ENCODE measurements around the gene SKI.
A peak's percentile ranks its signal among the peaks of the same experiment; 100 is the strongest.
"Not testable (repeated sequence)": the region's sequence is repeated elsewhere in the genome, so short reads cannot be mapped to it uniquely, and the experiment has no call there.

Gene SKI

DNA sequence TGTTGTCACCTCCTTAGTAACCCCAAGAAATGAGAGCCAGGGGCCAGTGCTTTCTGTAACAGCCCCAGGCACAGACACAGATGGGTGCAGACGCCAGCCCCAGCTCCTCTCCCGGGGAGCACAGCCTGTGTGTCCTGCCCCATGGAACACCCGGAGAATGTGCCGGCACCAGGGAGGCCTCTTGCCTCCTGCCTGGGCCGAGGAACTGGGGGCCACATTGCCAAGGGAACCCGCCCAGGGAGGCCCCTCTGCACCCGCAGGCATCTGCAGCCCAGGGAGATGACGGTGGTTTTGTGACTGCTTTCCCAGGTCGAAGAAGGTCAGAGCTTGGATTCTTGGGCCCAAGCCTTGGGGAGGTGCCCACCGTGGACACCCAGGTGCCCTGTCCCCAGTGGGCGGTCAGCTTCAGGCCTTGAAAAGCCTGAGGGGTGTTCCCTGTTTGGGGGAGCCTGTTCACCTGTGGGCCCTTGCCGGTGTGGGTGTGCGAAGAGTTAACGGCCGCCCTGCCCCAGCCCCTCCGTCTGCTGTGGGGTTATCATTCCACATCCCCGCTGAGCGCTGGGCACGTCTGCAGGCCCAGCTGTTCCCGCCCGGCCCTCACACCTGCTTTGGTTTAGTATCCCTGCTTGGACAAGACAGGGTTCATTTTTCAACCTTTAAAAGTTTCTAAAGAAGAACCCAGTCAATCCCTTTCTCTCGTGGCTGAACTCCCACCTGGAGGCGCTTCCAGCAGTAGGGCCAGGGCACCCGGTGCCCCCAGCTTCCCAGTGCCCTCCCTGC is 100.7 kb downstream of the SKI start:
- DNase-seq, result no peak

- DNase-seq, result no peak
Observed at GRCh38 chr1:2330035-2330434, 101.9 kb downstream of the SKI start.

DNA sequence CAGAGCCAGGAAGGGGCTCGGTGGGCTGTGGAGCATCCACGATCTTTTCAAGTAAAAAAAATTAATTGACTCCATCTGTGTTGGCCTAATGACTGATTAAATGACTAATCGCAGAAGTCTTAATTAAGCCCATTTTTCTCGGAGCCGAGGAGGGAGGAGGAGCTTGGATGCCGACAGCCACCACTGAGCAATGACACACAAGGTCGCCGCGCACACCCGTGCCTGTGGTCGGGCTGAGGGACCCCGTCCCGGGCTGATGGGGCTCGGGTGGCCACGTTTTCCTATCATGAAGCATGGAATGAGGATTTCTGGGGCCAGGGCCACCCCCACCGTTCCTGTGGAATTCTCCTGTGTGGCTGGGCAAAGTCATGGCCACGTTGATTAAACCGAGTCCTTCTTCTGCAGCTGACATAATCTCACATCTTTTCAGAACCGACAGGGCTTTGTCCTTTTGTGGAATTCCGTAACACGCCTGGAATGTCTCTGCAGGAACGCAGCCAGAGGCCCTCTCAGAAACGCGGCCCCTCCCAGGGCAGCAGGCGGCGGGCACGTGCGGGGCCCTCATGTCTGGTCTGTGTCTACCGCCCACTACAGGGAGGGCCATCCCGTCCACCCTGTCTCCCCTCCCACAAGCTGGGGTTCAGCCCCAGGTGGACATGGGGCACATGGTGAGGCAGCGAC is 102.5 kb downstream of the SKI start:
- DNase-seq, result no peak

GRCh38 chr1:2331200-2331544 is 103.1 kb downstream of the SKI start:
- no peak for DNase-seq

DNA sequence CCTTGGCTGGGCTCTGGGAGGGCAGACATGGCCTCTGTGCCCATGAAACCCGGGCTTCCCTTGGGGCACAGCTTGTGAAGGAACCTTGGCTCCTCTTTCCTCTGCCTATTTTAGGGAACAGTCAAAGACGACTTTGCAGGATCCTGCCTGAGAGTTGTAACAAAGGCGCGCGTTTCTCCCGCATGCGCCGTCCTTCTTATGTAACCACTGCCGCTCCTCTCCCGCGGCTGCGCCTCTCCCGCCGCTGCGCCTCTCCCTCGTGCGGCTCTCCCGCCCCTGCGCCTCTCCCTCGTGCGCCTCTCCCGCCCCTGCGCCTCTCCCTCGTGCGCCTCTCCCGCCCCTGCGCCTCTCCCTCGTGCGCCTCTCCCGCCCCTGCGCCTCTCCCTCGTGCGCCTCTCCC is 103.5 kb downstream of the SKI start:
- DNase-seq, result not testable (repeated sequence)

DNA sequence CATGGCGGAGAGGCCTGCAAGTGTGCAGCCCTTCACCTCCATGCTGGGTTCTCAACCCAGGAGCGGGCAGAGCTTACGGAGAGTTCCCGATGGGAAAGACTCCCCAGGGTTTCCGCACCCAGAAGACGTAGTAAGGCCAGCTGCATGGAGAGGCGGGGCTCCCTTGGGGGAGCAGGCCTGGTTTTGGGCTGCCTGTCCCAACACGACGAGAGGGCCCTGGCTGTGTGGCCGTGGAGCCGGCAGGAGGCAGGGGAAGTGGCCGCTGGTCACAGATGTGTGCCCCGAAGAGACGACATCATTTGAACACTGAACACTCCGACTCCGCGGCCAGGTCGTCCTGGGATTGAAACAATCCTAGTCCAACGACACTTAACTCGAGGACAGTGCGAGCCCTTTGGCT is 106.2 kb downstream of the SKI start:
- no peak for DNase-seq

- DNase-seq, result no peak
Observed at GRCh38 chr1:2334883-2335534, 106.9 kb downstream of the SKI start.

- peak; percentile 44 for DNase-seq
Observed at GRCh38 chr1:2335721-2336455, 107.8 kb downstream of the SKI start.

DNA sequence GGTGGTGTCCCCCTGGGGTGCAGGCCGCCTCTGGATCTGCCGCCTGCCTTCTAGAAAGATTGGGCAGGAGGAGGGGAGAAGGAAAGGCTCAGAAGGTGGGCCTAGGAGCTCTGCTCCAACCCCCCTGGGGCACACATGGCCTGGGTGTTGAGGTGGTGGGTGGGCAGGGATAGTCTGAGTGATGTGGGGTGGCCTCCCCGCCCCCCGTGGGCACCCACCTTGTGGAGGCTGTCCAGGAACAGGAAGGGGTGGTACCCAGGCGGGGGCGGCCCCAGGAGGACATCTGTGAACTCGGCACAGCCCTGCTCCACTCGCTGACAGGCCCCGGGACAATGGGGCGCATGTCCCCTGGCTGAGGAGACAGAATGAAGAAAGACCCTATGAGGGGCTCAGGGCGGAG is 108.4 kb downstream of the SKI start:
- DNase-seq, result no peak

- DNase-seq, result no peak
Observed at GRCh38 chr1:2337081-2337480, 109.0 kb downstream of the SKI start.

DNA sequence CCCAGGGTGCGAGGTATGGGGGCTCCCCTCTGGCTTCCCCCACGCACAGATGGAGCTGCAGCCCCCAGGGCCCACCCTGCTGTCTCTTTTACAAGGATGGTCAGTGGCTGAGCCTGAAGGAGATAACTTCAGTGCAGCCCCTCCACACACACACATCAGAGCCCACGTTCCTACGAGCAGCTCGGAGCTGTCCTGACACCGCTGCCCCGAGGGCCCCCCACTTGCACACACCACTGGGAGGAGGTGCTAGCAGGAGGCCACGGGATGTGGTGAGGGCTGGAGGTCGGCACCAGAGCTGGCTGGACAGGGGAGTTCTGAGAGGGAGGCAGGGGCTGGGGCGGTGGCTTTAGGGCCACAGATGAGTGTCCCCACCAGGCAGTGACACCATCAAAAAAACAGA is 109.4 kb downstream of the SKI start:
- no peak for DNase-seq

GRCh38 chr1:2339206-2340085 is 111.3 kb downstream of the SKI start:
- no peak for DNase-seq

GRCh38 chr1:2340086-2340917 is 112.2 kb downstream of the SKI start:
- DNase-seq, result no peak

DNA sequence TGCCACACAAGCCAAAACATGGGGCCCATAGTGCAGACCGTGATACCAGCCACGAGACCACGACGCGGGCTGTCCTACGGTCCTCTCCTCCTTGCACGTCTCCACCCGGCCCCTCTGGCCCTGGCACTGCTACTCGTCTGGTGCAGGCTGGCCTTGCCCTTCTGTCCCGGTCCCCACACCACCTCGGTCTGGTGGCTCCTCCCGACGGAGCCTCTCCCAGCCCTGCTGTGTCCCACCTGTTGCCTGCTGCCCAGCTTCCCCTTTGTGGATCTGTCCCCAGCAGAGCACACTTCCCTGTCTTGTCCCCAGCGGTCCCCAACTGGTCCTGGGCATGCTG is 112.8 kb downstream of the SKI start:
- no peak for DNase-seq

- no peak for DNase-seq
Observed at GRCh38 chr1:2341706-2342383, 113.7 kb downstream of the SKI start.

GRCh38 chr1:2342384-2343022 is 114.4 kb downstream of the SKI start:
- DNase-seq, result no peak

DNA sequence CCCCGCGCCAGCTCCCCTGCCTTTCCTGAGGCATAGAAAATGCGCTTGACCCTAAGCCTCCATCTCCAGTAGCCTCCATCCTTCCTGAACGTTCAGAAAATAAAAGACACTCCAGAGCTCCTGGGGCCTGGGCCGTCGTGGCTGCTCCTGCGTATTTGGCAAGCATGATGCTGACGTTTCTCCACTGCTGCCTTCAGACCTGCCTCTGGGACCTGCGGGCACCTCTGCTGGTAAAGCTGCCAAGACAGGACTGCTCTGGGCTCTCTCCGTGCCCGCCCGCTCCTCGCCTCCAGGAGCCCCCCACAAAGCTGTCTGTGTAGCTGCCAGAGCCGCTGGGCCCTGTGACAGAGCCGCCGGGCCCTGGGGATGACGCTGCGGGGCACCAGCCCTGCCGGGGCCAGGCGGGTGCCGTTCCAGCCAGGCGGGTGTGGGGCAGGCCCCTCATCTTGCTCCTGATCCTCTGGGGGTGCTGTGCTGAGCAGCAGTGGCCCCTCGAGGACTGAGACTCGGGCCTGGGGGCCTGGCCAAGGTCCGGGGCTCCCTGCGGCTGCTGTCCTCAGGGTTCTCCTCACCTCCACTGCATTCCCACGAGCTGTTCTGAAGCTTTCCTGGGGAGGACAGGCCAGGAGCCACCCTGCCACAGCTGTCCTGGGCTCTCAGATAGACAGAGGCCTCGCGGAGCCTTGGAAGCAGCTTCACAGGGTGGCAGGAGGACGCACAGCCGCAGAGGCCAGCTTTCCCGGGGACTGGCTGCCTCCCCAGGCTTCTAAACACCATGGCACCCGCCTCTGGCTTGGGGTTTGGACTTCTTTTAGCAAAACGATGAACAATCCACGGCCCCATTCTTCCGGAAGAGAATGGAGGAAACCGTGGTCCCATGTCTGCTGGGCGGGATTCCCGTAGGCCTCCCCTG is 115.2 kb downstream of the SKI start:
- no peak for DNase-seq

DNA sequence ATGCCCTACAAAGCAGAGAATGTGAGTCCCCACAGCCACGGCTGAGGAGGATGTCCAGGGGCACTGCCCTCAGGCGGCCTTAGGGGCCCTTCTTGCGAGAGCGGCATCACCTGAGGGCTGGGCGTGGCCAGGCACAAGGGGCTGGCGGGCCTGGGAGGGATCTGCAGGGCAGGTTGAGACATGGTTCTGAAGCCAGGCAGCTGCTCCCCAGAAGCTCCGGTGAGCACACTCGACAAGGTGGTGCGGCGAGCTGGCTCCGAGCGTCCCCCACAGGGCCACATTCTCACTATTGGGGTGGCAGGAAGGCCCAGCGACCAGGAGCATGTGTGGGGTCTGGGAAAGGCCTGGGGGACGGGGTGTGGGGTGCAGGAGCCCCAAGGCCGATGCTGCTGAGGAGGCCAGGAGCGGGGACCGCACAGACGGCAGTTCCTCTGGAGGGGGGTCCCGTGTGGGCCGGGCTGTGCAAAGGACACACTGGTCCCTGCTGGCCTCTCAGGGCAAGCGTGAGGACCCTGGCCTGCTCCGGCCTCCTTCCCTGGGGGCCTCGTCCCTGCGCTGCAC is 116.1 kb downstream of the SKI start:
- DNase-seq, result no peak

DNA sequence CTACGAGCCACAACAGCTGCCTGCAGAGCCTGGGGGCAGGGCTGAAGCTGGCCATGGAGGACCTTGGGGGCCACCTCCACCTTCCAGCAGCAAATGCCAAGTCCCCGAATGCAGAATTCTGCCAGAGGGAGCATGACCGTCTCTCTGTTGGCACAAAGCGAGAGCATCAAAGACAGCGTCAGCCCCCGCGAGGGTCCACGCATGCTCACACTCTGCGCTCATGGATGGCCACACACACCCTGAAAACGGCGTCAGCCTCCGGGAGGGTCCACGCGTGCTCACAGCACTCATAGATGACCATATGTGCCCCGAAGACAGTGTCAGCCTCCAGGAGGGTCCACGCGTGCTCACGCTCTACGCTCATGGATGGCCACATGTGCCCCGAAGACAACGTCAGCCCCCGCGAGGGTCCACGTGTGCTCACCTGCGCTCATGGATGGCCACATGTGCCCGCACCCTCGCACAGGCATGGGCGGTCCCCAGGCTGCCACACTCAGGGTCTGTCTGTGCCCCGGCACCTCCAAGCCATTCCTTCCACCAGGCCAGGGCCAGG is 116.7 kb downstream of the SKI start:
- DNase-seq, result no peak

Measured in DMS 273 treated with DMSO at 0.1 percent for 48 hours (cell line).